22Rv1 (cell line): Measurements from ENCODE around the gene PTH2.

Experiments used
- CTCF ChIP-seq: fragments of 450-650 bp; IDR thresholded peaks from 2 replicates; pipeline ENCODE4 v1.5.1; 2017; ENCODE audit warnings: mild to moderate bottlenecking
- ZFX ChIP-seq: fragments of 450-650 bp; IDR thresholded peaks from 2 replicates; pipeline ENCODE4 v1.6.1; 2017; ENCODE audit warnings: antibody characterized with exemption, borderline replicate concordance

- TF ChIP-seq ZFX (no peak), CTCF (no peak)
These were observed 4.8 kb upstream of the PTH2 start for GRCh38 chr19:49427855-49428546.
